Uterus (tissue), 4 donors: Measurements from ENCODE around the gene PRF1. TPM values are rescaled to one million over a fixed set of nuclear protein-coding genes. Genes with fewer than 3 reads are reported as not detected.

Experiments
- DNase-seq, 2 donors: peaks; one replicate each; pipeline ENCODE4 v3.0.0-alpha.2; 2019 to 2020
- H3K27ac ChIP-seq, 2 donors: fragments of 200-600 bp; sonication (generic); 1 replicate in 1 of 2; 2 replicates in 1 of 2; pipeline ENCODE4 v1.5.1; 2016 to 2018
- H3K27me3 ChIP-seq, 2 donors: fragments of 200-600 bp; sonication (generic); one replicate each; pipeline ENCODE4 v1.5.1; 2018 to 2019; ENCODE audit warnings: control low read depth in 1 of 2
- H3K36me3 ChIP-seq, 2 donors: fragments of 200-600 bp; sonication (generic); one replicate each; pipeline ENCODE4 v1.5.1; 2019; ENCODE audit warnings: control low read depth in 1 of 2
- H3K4me1 ChIP-seq, 2 donors: fragments of 200-600 bp; sonication (generic); one replicate each; pipeline ENCODE4 v1.5.1; 2018 to 2019; ENCODE audit warnings: control low read depth in 1 of 2
- H3K4me3 ChIP-seq, 2 donors: fragments of 200-600 bp; sonication (generic); 1 replicate in 1 of 2; 2 replicates in 1 of 2; pipeline ENCODE4 v1.5.1; 2018 to 2019; ENCODE audit warnings: mild to moderate bottlenecking in 1 of 2
- H3K9me3 ChIP-seq, 2 donors: fragments of 200-600 bp; sonication (generic); one replicate each; pipeline ENCODE4 v1.5.1; 2019; ENCODE audit warnings: control low read depth in 1 of 2
- POLR2A ChIP-seq, 2 donors: fragments of 450-650 bp; IDR thresholded peaks; one replicate each; pipeline ENCODE4 v1.6.1; 2016; ENCODE audit warnings: antibody characterized with exemption in 2 of 2, mild to moderate bottlenecking in 1 of 2, moderate library complexity in 1 of 2
- intact Hi-C: fragments of 100-400 bp; cut with DNase I; formaldehyde crosslinking; loops from one replicate; pipeline ENCODE4 v1.15.1; 2023; ENCODE audit warnings: low total_unique reads
- total RNA-seq, 4 donors: library from RNA; depleted of rRNA in 3 of 4; stranded (reverse); fragments of >200 nt in 3 of 4; gene quantifications; one replicate each; pipeline versions ENCODE4 v1.1.0 to v1.2.4, GENCODE V29; 2014 to 2023
- TF ChIP-seq, protein P1 (sequence below), 4 experiments: fragments of 200-600 bp in 2 of 4; fragments of 450-650 bp in 2 of 4; sonication (generic) in 2 of 4; IDR thresholded peaks; one replicate each; pipeline ENCODE4 v1.5.1; 2016 to 2019; ENCODE audit warnings: antibody characterized with exemption in 4 of 4, mild to moderate bottlenecking in 2 of 4, moderate library complexity in 1 of 4
- donor health status: DM: yes; HTN: yes; CAD: no.

Gene PRF1
- total RNA-seq, 4 donors from 2014 or later, result 0.51 to 8.7 (median 1.1) TPM; not detected in 1

DNA sequence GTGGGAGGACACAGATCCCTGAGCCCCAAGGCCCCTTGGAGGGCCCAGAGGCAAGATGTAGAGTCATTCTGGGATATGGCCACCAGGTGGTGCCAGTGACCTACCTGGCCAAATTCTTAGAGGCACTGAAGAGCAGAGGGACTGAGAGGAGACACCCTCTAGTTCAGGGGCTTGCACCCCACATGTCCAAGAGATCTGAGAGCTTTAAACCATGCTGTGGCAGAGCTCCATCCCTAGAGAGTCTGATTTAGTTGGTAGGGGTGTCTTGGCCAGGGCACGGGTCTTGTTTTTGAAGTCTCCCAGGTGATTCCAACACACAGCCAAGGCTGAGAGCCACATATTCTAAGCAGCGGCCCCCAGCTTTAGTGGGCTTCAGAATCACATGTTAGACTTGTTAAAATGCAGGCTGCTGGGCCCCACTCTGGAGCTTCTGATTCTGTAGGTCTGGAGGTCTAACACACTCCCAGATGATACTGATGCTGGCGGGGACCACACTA, 52.5 kb downstream of the PRF1 start:
- intact Hi-C loops, result loop anchor here (5.0 kb wide), 1 partner anchor 212 kb away; no protein-coding TSS in a partner anchor
- TF ChIP-seq POLR2A (IDR thresholded peaks at IDR 0.05), result no peak
- TF ChIP-seq, protein P1, sequence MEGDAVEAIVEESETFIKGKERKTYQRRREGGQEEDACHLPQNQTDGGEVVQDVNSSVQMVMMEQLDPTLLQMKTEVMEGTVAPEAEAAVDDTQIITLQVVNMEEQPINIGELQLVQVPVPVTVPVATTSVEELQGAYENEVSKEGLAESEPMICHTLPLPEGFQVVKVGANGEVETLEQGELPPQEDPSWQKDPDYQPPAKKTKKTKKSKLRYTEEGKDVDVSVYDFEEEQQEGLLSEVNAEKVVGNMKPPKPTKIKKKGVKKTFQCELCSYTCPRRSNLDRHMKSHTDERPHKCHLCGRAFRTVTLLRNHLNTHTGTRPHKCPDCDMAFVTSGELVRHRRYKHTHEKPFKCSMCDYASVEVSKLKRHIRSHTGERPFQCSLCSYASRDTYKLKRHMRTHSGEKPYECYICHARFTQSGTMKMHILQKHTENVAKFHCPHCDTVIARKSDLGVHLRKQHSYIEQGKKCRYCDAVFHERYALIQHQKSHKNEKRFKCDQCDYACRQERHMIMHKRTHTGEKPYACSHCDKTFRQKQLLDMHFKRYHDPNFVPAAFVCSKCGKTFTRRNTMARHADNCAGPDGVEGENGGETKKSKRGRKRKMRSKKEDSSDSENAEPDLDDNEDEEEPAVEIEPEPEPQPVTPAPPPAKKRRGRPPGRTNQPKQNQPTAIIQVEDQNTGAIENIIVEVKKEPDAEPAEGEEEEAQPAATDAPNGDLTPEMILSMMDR (IDR thresholded peaks at IDR 0.05), result peak; percentile 76 to 88 (median 84)
- H3K36me3 ChIP-seq, result no peaks in the 10 kb centered on the region
- no peaks in the 10 kb centered on the region for H3K4me1 ChIP-seq
- no peaks in the 10 kb centered on the region for H3K9me3 ChIP-seq
- no peak overlapping the region for H3K4me3 ChIP-seq
- peak; percentile 58 to 71 for DNase-seq
- H3K27me3 ChIP-seq, result no peaks in the 10 kb centered on the region
- no peak overlapping the region for H3K27ac ChIP-seq

DNA sequence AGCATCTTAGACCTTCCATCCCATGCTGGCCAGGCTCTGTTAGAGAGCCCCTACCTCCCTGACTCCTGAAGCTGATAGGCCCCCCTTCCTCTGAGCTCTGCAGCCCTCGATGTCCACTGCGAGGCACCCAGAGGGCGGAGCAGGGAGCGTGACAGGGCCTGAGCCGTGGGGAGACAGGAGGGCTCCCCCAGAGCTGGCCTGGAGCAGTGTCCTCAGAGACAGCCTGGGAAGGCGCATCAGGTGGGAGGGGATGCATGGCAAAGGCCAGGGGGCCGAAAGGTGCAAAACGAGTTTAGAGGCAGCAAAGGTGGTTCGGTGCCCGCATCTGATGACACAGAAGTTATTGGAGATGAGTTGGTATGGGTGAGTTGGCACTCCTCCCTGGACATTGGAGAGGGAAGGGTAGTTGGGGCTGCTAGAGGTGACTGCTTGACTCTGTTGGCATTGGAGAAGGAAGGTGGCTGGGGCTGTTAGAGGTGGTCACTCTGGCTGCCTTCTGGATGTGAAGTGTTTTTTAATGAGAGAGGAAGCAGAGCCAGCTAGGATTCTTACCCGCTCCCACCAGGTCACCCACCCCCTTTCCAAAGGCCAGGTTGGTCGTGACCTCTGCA, 53.1 kb downstream of the PRF1 start:
- DNase-seq, result no peak
- TF ChIP-seq, protein P1 (IDR thresholded peaks at IDR 0.05), result no peak
- no peak for TF ChIP-seq POLR2A (IDR thresholded peaks at IDR 0.05)
- Histone ChIP-seq H3K27me3 (no peaks in the 10 kb centered on the region), H3K36me3 (no peaks in the 10 kb centered on the region), H3K9me3 (no peaks in the 10 kb centered on the region), H3K4me1 (no peaks in the 10 kb centered on the region), H3K4me3 (no peak overlapping the region), H3K27ac (no peak overlapping the region)
- intact Hi-C loops, result loop anchor here (5.0 kb wide), 1 partner anchor 213 kb away; no protein-coding TSS in a partner anchor

Other genes with a start within 250 kb of the PRF1 start
- 10 to 100 TPM in 1 of 4 donors, 1 to 10 TPM in 2, under 1 TPM in 1; 0.29 to 12.1 (median 3.8) TPM for gene LRRC20, start 220.1 kb downstream of the PRF1 start, total RNA-seq
- gene EIF4EBP2, start 198.6 kb downstream of the PRF1 start, total RNA-seq, result 10 to 100 TPM; 26.9 to 70.3 (median 46.3) TPM
- gene NODAL, start 161.1 kb downstream of the PRF1 start, total RNA-seq, result not detected
- gene PALD1, start 124.0 kb downstream of the PRF1 start, total RNA-seq, result 10 to 100 TPM in 2 of 4 donors, 1 to 10 TPM in 2; 1.8 to 21.6 (median 10.3) TPM
- 1 to 10 TPM in 1 of 4 donors, under 1 TPM in 1, not detected in 2; 0.18 to 3.7 TPM for gene ADAMTS14, start 69.8 kb upstream of the PRF1 start, total RNA-seq
- not detected for gene TBATA, start 182.6 kb upstream of the PRF1 start, total RNA-seq
- gene SGPL1, start 213.2 kb upstream of the PRF1 start, total RNA-seq, result 10 to 100 TPM; 13.3 to 59.7 (median 27.3) TPM